ENCODE results near the gene ZNF846.

The ZNF846 gene

DNA sequence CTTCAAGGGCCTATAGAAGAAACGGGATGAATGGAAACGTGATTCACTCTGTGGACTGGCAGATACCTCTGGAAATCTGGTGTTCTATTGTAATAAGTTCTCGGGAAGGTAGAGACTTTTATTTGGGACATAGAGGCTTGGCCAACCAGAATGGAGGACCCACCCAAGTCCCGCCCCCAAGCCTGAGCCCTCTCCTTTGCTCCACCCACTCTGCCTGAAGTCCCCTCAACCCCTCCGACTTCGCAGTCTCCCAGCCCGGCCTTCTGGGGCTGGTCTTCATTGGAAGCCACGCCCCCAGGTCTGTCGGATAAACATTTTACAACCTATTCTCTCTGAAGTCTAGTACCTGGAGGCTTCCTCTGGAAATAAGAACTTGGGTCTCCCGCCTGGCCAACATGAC is 33.4 kb upstream of the ZNF846 start:
- ChIA-PET CTCF (interaction anchor here (1.0 kb wide), 1 partner anchor 176 kb away, joined by 3 read pairs; no protein-coding TSS in a partner anchor), POLR2A (no interaction called here)
- DNase-seq (ENCODE audit: low read depth, low spot score) = no peak

DNA sequence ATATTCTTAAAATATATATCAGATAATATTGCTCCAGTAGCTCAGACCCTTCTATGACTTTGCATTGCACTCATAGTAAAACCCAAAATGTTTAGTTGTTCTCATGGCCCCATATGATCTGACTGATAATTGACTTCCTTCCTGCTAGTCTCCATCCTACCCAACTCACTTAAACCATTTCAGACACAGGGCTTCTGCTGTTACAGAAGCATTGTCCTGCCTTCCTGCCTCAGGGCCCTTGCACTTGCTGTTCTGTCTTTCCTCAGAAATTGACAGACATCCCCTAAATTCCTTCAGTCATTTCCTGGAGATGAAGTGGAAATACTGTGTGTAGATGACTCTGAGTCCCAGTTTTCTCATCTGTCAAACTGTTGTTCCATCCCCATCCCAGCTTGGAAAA is 30.6 kb upstream of the ZNF846 start:
- H3K4me3 ChIP-seq (ENCODE audit: low read depth, low read length) = no peak overlapping the region
- DNase-seq (ENCODE audit: low read depth, low spot score) = no peak
- ChIA-PET CTCF (interaction anchor here (0.7 to 2.1 kb wide), 9 partner anchors 9 to 594 kb away, joined by 3 to 16 read pairs (median 5); no protein-coding TSS in a partner anchor), POLR2A (interaction anchor here (1.3 kb wide), 1 partner anchor 20 kb away, joined by 3 read pairs; the partner anchor contains the start of gene FBXL12)
- TF ChIP-seq, protein P1, sequence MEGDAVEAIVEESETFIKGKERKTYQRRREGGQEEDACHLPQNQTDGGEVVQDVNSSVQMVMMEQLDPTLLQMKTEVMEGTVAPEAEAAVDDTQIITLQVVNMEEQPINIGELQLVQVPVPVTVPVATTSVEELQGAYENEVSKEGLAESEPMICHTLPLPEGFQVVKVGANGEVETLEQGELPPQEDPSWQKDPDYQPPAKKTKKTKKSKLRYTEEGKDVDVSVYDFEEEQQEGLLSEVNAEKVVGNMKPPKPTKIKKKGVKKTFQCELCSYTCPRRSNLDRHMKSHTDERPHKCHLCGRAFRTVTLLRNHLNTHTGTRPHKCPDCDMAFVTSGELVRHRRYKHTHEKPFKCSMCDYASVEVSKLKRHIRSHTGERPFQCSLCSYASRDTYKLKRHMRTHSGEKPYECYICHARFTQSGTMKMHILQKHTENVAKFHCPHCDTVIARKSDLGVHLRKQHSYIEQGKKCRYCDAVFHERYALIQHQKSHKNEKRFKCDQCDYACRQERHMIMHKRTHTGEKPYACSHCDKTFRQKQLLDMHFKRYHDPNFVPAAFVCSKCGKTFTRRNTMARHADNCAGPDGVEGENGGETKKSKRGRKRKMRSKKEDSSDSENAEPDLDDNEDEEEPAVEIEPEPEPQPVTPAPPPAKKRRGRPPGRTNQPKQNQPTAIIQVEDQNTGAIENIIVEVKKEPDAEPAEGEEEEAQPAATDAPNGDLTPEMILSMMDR (IDR thresholded peaks at IDR 0.05; ENCODE audit: insufficient read depth, low read length, missing control alignments) = no peak

More for the DNA sequence above, 33.4 kb upstream of the ZNF846 start:
- no peak overlapping the region for H3K4me3 ChIP-seq (ENCODE audit: low read depth, low read length)
- TF ChIP-seq, protein P1 (IDR thresholded peaks at IDR 0.05; ENCODE audit: insufficient read depth, low read length, missing control alignments) = no peak

DNA sequence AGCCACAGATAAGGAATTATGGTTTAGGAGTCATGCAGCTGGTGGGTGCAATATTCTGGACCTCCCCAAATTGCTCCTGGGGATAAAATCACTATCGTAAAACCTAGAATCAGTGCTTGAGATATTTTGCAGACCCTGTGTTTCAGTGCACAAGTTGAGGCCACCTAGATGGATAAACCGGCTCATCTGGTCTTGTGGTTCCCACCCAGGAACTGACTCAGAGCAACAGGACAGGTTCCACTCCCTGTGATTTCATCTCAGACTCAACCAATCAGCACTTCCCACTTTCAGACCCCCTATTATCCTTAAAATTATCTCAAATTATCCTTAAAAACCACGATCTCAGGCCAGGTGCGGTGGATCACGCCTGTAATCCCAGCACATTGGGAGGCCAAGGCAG is 29.3 kb upstream of the ZNF846 start:
- H3K4me3 ChIP-seq (ENCODE audit: low read depth, low read length) = no peak overlapping the region
- TF ChIP-seq, protein P1 (IDR thresholded peaks at IDR 0.05; ENCODE audit: insufficient read depth, low read length, missing control alignments) = no peak
- DNase-seq (ENCODE audit: low read depth, low spot score) = no peak
- POLR2A ChIA-PET = no interaction called here
- CTCF ChIA-PET = interaction anchor here (0.8 to 3.1 kb wide), 7 partner anchors 10 to 592 kb away, joined by 3 to 45 read pairs (median 7); partner anchors contain the start of gene UBL5

DNA sequence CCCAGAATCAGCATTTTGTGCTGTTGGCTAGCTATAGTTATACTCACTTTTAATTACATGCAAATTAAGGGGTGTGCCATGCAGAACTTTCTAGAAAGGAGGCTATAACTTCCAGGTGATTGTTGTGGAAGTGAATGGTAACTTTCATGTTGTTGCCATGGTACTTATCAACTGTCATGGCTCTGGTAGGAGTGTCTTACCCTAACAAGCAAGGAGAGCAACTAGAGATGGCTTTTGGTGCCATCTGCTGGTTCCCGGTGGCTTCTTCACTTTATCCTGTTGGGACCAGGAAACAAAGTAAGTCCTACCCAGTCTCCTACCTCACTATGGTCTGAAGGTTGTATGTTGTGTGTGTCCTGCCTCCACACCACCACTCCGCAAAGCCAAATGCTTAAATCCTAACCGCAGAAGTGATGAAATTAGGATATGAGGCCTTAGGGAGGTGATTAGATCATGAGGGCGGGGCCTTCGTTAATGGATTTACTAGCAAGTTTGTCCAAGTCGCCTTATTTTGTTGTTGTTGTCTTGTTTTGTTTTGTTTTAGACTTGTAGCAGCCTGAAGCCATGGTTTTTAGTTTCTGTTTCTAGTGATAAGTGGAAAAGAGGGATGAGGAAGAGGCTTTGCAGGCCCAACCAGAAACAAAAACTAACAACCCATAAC is 27.7 kb upstream of the ZNF846 start:
- TF ChIP-seq, protein P1 (IDR thresholded peaks at IDR 0.05; ENCODE audit: insufficient read depth, low read length, missing control alignments) = peak; percentile 74
- peak; percentile 64 for DNase-seq (ENCODE audit: low read depth, low spot score)
- POLR2A ChIA-PET = no interaction called here
- CTCF ChIA-PET = interaction anchor here (0.6 to 3.1 kb wide), 23 partner anchors 8 to 591 kb away, joined by 3 to 45 read pairs (median 5); partner anchors contain the start of genes ZNF121 and ZNF561
- no peak overlapping the region for H3K4me3 ChIP-seq (ENCODE audit: low read depth, low read length)

DNA sequence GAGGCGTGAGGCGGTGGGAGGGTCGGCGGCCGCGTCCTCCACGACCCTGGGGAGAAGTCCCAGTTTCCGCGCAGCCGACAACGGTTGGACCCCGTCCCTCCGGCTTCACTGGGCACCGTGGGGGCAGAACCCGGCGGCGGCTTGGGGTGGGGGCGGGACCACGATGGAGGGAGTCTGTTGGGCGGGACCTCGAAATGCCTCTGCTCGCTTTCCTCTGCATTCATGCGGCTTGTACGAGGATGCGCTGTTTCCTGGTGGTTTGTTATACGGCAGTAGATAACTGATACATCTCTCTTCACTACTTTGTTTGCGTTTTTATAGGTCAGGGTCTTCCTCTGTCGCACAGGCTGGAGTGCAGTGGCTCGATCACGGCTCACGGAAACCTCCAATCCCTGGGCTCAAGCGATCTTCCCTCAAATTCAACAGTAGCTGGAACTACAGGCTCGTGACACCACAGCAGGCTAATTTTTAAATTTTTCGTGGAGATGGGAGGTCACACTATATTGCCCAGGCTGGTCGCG is 24.6 kb upstream of the ZNF846 start:
- peak overlapping the region; percentile 87 for H3K4me3 ChIP-seq (ENCODE audit: low read depth, low read length)
- TF ChIP-seq, protein P1 (IDR thresholded peaks at IDR 0.05; ENCODE audit: insufficient read depth, low read length, missing control alignments) = no peak
- POLR2A ChIA-PET = no interaction called here
- DNase-seq (ENCODE audit: low read depth, low spot score) = no peak
- CTCF ChIA-PET = interaction anchor here (0.7 to 2.1 kb wide), 6 partner anchors 25 to 588 kb away, joined by 3 to 16 read pairs (median 4); no protein-coding TSS in a partner anchor
